HG03469 (cell line): ENCODE data around the gene GMPPA.

Experiments used
- ATAC-seq: cut with Tn5 transposase; IDR thresholded peaks from one replicate; pipeline ENCODE4 v1.9.1; 2021; ENCODE audit warnings: mild to moderate bottlenecking, moderate library complexity, moderate number of reproducible peaks; ENCODE audit not compliant: unreplicated experiment

Gene GMPPA

DNA sequence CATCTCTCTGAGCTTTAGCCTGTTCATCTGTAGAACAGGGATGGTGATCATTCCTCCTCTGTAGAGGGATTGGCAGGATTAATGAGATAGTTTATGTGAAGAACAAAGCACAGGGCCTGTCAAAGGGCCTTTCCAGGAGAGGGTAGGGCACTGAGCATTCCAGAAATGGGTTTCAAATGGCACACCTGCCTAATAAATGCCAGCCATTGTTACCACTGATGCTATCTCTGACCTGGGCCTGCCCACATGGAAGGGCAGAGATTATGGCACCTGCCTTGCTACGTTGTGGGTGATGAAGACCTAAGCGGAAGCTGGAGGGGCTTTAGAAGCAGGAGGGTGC is 31.0 kb upstream of the GMPPA start:
- no peak for ATAC-seq

- no peak for ATAC-seq
Observed at GRCh38 chr2:219468410-219469185, 30.1 kb upstream of the GMPPA start.

- no peak for ATAC-seq
Observed at GRCh38 chr2:219469186-219469724, 29.4 kb upstream of the GMPPA start.

DNA sequence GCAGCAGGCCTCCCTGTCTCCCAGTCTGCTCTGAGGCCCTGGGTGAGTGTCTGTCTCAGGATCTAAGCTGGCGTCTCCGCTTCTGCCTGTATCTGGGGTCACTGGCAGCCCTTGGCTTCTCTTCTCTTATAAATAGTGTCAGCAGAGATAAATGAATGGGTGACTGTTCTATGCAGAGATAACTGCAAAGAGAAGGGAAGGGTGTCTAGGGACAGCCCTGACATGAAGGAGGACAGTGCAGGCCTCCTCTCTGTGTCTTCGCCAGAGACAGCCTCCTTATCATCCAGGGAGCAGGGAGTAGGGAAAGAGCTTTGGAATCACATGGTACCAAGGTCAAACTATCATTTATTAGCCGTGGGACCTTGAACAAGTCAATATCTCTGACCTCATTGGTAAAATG is 28.3 kb upstream of the GMPPA start:
- ATAC-seq = no peak

DNA sequence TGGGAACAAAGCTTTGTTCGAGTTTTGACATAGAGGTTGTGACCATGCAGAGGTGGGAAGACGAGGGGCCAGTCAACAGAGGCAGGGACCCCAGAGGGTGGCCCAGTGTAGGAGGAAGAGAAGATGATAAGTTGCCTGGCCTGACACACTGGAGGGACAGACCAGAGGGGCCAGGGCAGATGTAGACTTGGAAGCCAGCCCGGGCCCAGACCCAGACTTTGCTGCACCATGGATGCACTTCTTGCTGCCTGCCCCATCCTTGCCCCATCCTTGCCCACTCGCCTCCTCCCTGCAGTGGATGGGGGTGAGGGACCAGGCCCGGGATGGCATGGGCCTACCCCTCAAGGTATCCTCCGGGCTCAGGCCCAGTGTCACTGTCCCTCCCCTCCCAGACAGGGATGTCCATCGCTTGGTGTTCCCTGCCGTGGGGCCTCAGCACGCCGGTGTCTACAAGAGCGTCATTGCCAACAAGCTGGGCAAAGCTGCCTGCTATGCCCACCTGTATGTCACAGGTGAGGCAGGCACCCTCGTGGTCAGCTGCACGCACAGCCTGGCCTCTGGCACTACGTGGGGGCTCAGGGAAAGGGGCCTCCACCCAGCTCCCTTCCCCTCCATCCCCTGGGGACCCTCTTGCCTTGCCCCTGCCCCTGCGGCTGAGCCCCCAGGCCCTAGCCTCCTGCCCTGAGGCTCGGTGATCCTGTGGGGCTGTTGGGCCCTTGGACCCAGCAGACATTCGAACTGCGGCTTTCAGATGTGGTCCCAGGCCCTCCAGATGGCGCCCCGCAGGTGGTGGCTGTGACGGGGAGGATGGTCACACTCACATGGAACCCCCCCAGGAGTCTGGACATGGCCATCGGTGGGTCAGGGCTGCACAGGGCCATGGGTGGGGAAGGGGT is 27.0 kb upstream of the GMPPA start:
- ATAC-seq = no peak

DNA sequence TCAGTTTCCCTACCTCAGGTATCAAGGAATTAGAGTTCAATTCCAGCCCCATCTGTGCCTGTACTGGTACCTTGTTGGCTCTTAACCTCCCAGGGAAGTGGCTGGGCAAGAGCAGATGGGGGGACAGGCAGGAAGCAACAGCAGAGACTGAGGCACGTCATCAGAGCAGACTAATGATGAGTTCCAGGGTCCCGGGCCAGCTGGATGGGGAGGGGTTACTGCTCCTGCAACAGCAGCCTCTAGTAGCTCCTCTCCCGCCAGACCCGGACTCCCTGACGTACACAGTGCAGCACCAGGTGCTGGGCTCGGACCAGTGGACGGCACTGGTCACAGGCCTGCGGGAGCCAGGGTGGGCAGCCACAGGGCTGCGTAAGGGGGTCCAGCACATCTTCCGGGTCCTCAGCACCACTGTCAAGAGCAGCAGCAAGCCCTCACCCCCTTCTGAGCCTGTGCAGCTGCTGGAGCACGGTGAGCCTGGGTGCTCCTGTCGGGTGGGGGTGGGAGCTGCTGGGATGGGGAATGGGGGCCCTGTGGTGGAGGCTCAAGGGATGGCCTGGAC is 26.0 kb upstream of the GMPPA start:
- no peak for ATAC-seq

GRCh38 chr2:219473511-219473910 is 25.2 kb upstream of the GMPPA start:
- no peak for ATAC-seq

GRCh38 chr2:219474285-219475060 is 24.2 kb upstream of the GMPPA start:
- no peak for ATAC-seq

DNA sequence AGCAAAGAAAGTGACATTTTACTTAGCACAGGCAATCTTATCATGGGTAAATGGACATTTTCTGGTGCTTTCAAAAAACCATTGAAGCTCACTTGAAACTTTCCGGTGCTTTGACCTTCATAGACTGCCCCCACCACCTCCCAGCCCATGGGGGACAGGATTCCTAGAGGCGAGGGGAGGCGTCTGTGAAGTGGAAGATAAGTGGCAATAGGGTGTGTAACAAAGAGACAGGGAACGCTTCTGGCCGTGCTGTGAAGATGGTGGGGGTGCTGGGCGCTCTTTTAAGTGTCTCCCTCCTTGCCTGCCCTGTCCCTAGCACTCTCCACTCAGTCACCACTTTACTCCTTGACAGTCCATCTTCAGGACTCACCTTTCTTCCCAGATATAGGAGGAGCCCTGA is 23.4 kb upstream of the GMPPA start:
- ATAC-seq = no peak

- ATAC-seq = no peak
Observed at GRCh38 chr2:219475697-219476651, 22.7 kb upstream of the GMPPA start.

DNA sequence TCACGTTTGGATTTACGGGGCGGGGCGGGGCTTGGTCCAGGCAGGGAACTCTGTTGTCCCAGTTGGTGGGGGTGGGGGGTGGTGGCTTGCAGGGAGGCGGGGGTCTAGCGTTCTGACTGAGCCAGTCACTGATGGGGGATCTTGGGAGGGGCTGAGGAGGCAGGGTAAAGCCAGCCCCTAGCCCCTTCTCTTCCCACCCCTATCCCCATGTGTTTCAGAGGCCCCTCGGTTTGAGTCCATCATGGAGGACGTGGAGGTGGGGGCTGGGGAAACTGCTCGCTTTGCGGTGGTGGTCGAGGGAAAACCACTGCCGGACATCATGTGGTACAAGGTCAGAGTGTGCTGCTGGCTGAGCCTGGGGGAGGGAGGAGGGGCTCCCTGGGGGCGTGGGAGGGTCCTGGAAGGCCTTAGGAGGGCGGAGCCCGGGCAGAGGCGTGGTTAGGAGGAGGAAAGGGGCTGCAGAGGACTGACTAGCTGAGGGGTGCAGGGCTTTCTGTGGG is 22.0 kb upstream of the GMPPA start:
- ATAC-seq = no peak

DNA sequence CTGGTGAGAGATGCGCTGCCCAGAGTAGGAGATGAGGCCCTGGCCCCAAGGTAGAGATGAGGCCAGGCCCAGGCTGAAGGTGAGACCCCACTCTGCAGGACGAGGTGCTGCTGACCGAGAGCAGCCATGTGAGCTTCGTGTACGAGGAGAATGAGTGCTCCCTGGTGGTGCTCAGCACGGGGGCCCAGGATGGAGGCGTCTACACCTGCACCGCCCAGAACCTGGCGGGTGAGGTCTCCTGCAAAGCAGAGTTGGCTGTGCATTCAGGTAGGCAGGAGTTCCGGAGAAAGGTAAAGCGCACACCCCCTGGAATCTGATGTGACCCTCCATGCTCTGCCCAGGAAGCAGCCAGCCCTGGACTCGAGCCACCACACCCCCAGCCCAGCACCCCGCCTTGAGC is 21.5 kb upstream of the GMPPA start:
- no peak for ATAC-seq

DNA sequence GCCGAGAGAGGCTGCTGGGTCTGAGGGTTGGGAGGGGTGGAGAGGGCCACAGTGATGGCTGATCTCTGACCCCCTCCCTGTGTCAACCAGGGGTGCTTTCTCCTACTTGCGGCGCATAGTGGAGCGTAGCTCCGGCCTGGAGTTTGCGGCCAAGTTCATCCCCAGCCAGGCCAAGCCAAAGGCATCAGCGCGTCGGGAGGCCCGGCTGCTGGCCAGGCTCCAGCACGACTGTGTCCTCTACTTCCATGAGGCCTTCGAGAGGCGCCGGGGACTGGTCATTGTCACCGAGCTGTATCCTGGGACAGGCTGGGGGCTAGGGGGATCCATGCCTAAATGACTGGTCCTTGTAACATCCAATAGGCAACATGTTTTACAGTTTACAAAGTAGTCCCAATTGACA is 20.9 kb upstream of the GMPPA start:
- ATAC-seq = no peak

GRCh38 chr2:219478916-219479315 is 19.8 kb upstream of the GMPPA start:
- ATAC-seq = no peak

- ATAC-seq = no peak
Observed at GRCh38 chr2:219480004-219480403, 18.7 kb upstream of the GMPPA start.

GRCh38 chr2:219482674-219483405 is 15.9 kb upstream of the GMPPA start:
- no peak for ATAC-seq

DNA sequence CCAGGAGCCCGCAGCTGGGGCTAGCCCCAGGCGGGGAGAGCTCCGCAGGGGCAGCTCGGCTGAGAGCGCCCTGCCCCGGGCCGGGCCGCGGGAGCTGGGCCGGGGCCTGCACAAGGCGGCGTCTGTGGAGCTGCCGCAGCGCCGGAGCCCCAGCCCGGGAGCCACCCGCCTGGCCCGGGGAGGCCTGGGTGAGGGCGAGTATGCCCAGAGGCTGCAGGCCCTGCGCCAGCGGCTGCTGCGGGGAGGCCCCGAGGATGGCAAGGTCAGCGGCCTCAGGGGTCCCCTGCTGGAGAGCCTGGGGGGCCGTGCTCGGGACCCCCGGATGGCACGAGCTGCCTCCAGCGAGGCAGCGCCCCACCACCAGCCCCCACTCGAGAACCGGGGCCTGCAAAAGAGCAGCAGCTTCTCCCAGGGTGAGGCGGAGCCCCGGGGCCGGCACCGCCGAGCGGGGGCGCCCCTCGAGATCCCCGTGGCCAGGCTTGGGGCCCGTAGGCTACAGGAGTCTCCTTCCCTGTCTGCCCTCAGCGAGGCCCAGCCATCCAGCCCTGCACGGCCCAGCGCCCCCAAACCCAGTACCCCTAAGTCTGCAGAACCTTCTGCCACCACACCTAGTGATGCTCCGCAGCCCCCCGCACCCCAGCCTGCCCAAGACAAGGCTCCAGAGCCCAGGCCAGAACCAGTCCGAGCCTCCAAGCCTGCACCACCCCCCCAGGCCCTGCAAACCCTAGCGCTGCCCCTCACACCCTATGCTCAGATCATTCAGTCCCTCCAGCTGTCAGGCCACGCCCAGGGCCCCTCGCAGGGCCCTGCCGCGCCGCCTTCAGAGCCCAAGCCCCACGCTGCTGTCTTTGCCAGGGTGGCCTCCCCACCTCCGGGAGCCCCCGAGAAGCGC is 15.0 kb upstream of the GMPPA start:
- no peak for ATAC-seq
